MM.1S (cell line): ENCODE measurements around the gene DDIT4.

Experiments
- DNase-seq: peaks from one replicate; pipeline ENCODE4 v3.0.0-alpha.2; 2015
- H2AFZ ChIP-seq: fragments of 300-600 bp; sonication (generic); 2 replicates; pipeline ENCODE4 v1.6.0; 2016; ENCODE audit warnings: antibody characterized with exemption, low read length
- H3F3A ChIP-seq: fragments of 300-600 bp; sonication (generic); 2 replicates; pipeline ENCODE4 v1.6.1; 2016; ENCODE audit warnings: mild to moderate bottlenecking, antibody characterized with exemption, low read length, moderate library complexity, mixed read lengths; ENCODE audit not compliant: insufficient read depth
- H3K27ac ChIP-seq: fragments of 300-600 bp; sonication (generic); 2 replicates; pipeline ENCODE4 v1.5.1; 2016; ENCODE audit warnings: mild to moderate bottlenecking, low read length
- H3K27me3 ChIP-seq: fragments of 300-600 bp; sonication (generic); replicated peaks from 2 replicates; pipeline ENCODE4 v1.6.0; 2016; ENCODE audit warnings: low read length; ENCODE audit not compliant: insufficient read depth
- H3K36me3 ChIP-seq: fragments of 300-600 bp; sonication (generic); replicated peaks from 2 replicates; pipeline ENCODE4 v1.6.1; 2016; ENCODE audit warnings: mild to moderate bottlenecking, low read length, mixed read lengths; ENCODE audit not compliant: insufficient read depth
- H3K4me1 ChIP-seq: fragments of 300-600 bp; sonication (generic); 2 replicates; pipeline ENCODE4 v1.6.1; 2016; ENCODE audit warnings: low read length, mixed read lengths
- H3K4me2 ChIP-seq: fragments of 300-600 bp; sonication (generic); 2 replicates; pipeline ENCODE4 v1.6.0; 2016; ENCODE audit warnings: low read depth, low read length
- H3K4me3 ChIP-seq: fragments of 300-600 bp; sonication (generic); 2 replicates; pipeline ENCODE4 v1.5.1; 2016; ENCODE audit warnings: low read length, mixed read lengths
- H3K79me2 ChIP-seq: fragments of 300-600 bp; sonication (generic); 2 replicates; pipeline ENCODE4 v1.6.1; 2016; ENCODE audit warnings: mixed run types, low read length, mixed read lengths
- H3K9ac ChIP-seq: fragments of 300-600 bp; sonication (generic); 2 replicates; pipeline ENCODE4 v1.6.1; 2016; ENCODE audit warnings: low read length, mixed read lengths
- H3K9me2 ChIP-seq: fragments of 300-600 bp; sonication (generic); replicated peaks from 2 replicates; pipeline ENCODE4 v1.6.1; 2016; ENCODE audit warnings: mild to moderate bottlenecking, low read length, mixed read lengths; ENCODE audit not compliant: insufficient read depth
- H3K9me3 ChIP-seq: fragments of 300-600 bp; sonication (generic); replicated peaks from 2 replicates; pipeline ENCODE4 v1.6.1; 2016; ENCODE audit warnings: mild to moderate bottlenecking, low read length, mixed read lengths; ENCODE audit not compliant: insufficient read depth
- H4K20me1 ChIP-seq: fragments of 300-600 bp; sonication (generic); 2 replicates; pipeline ENCODE4 v1.6.1; 2016; ENCODE audit warnings: mild to moderate bottlenecking, low read length, moderate library complexity, mixed read lengths; ENCODE audit not compliant: insufficient read depth
- CTCF ChIP-seq: fragments of 300-600 bp; sonication (generic); IDR thresholded peaks from 2 replicates; pipeline ENCODE4 v1.5.1; 2016; ENCODE audit warnings: antibody characterized with exemption, low read length, mixed read lengths
- EZH2 ChIP-seq: fragments of 300-600 bp; sonication (generic); optimal IDR thresholded peaks from 2 replicates; pipeline ENCODE3; 2017; ENCODE audit warnings: low read depth, mild to moderate bottlenecking, antibody characterized with exemption, low read length, mixed read lengths
- EZH2phosphoT487 ChIP-seq: fragments of 300-600 bp; sonication (generic); IDR thresholded peaks from 2 replicates; pipeline ENCODE4 v1.6.1; 2018; ENCODE audit warnings: antibody characterized with exemption, low read length

DDIT4 gene

GRCh38 chr10:72259491-72260238 is 14.1 kb upstream of the DDIT4 start:
- no peaks in the 10 kb centered on the region for H3K79me2 ChIP-seq
- peak overlapping the region; percentile 71 for H2AFZ ChIP-seq
- H3K9me3 ChIP-seq: no peaks in the 10 kb centered on the region
- peaks cover 53% of the 10 kb centered on the region for H3F3A ChIP-seq
- no peaks in the 10 kb centered on the region for H4K20me1 ChIP-seq
- H3K9ac ChIP-seq: peak overlapping the region; percentile 83
- DNase-seq: no peak
- no peak for TF ChIP-seq EZH2phosphoT487
- TF ChIP-seq CTCF: no peak
- no peak for TF ChIP-seq EZH2
- no peaks in the 10 kb centered on the region for H3K36me3 ChIP-seq
- H3K4me3 ChIP-seq: no peak overlapping the region
- H3K27ac ChIP-seq: peak overlapping the region; percentile 99
- no peaks in the 10 kb centered on the region for H3K27me3 ChIP-seq
- H3K4me1 ChIP-seq: peaks cover 77% of the 10 kb centered on the region
- H3K9me2 ChIP-seq: no peaks in the 10 kb centered on the region
- peak overlapping the region; percentile 97; the same call in 1 of the 2 replicates for H3K4me2 ChIP-seq

GRCh38 chr10:72260239-72260975 is 13.3 kb upstream of the DDIT4 start:
- H3K36me3 ChIP-seq: no peaks in the 10 kb centered on the region
- H3K9me2 ChIP-seq: no peaks in the 10 kb centered on the region
- peak overlapping the region; percentile 70 for H3K4me3 ChIP-seq
- no peaks in the 10 kb centered on the region for H3K9me3 ChIP-seq
- peak overlapping the region; percentile 71 for H2AFZ ChIP-seq
- peaks cover 72% of the 10 kb centered on the region for H3K4me1 ChIP-seq
- H3K9ac ChIP-seq: peak overlapping the region; percentile 83
- peak overlapping the region; percentile 99 for H3K27ac ChIP-seq
- H3K27me3 ChIP-seq: no peaks in the 10 kb centered on the region
- peak overlapping the region; percentile 97 for H3K4me2 ChIP-seq
- no peaks in the 10 kb centered on the region for H3K79me2 ChIP-seq
- peaks cover 53% of the 10 kb centered on the region for H3F3A ChIP-seq
- peak; percentile 92 for DNase-seq
- no peaks in the 10 kb centered on the region for H4K20me1 ChIP-seq
- no peak for TF ChIP-seq EZH2phosphoT487
- TF ChIP-seq EZH2: no peak
- no peak for TF ChIP-seq CTCF

GRCh38 chr10:72260976-72261783 is 12.5 kb upstream of the DDIT4 start:
- no peak for TF ChIP-seq EZH2phosphoT487
- peak; percentile 13; the same call in 1 of the 2 replicates for TF ChIP-seq CTCF
- peak overlapping the region; percentile 57 for H2AFZ ChIP-seq

More at GRCh38 chr10:72260976-72261783, 12.5 kb upstream of the DDIT4 start:
- H3F3A ChIP-seq: peaks cover 49% of the 10 kb centered on the region
- no peaks in the 10 kb centered on the region for H4K20me1 ChIP-seq
- no peaks in the 10 kb centered on the region for H3K79me2 ChIP-seq
- no peaks in the 10 kb centered on the region for H3K9me2 ChIP-seq
- peak overlapping the region; percentile 97 for H3K4me2 ChIP-seq
- peak overlapping the region; percentile 70 for H3K4me3 ChIP-seq
- peak overlapping the region; percentile 83 for H3K9ac ChIP-seq
- DNase-seq: peak; percentile 82
- no peaks in the 10 kb centered on the region for H3K9me3 ChIP-seq
- peaks cover 67% of the 10 kb centered on the region for H3K4me1 ChIP-seq
- peak overlapping the region; percentile 99 for H3K27ac ChIP-seq
- no peaks in the 10 kb centered on the region for H3K36me3 ChIP-seq
- H3K27me3 ChIP-seq: no peaks in the 10 kb centered on the region
